K562 (cell line): ENCODE data around the gene SERPINH1. TPM values are rescaled to one million over a fixed set of nuclear protein-coding genes. Genes with fewer than 3 reads are reported as not detected.

Experiments
- CBX2 ChIP-seq: fragments of 200-600 bp; sonication (generic); IDR thresholded peaks from one replicate; pipeline ENCODE4 v1.6.1; 2012; ENCODE audit warnings: mild to moderate bottlenecking, low read length, inconsistent platforms; ENCODE audit not compliant: insufficient read depth, poor library complexity, severe bottlenecking
- COPS2 ChIP-seq: fragments of 450-650 bp; conservative IDR thresholded peaks from 2 replicates; pipeline ENCODE4 v1.6.1; 2016; ENCODE audit warnings: mild to moderate bottlenecking, moderate library complexity
- EHMT2 ChIP-seq: fragments of 450-650 bp; IDR thresholded peaks from 2 replicates; pipeline ENCODE4 v1.6.1; 2018; ENCODE audit warnings: antibody characterized with exemption
- GABPA ChIP-seq: fragments of 200-800 bp; sonication (Bioruptor generic); conservative IDR thresholded peaks from 2 replicates; pipeline ENCODE4 v1.6.1; 2016; ENCODE audit warnings: low read depth, missing genetic modification characterization, missing compliant biosample characterization
- NCOA1 ChIP-seq: fragments of 450-650 bp; IDR thresholded peaks from 2 replicates; pipeline ENCODE4 v1.6.1; 2016; ENCODE audit warnings: low read depth
- PTTG1 ChIP-seq: fragments of 450-650 bp; IDR thresholded peaks from 2 replicates; pipeline ENCODE4 v1.6.1; 2016; ENCODE audit warnings: low read depth, mild to moderate bottlenecking, missing genetic modification characterization, missing compliant biosample characterization
- SETDB1 ChIP-seq: IDR thresholded peaks from one replicate; pipeline ENCODE4 v1.6.1; 2012; ENCODE audit warnings: low read length, control low read depth, inconsistent platforms
- SMAD2 ChIP-seq: fragments of 150-350 bp; IDR thresholded peaks from 2 replicates; pipeline ENCODE4 v1.6.1; 2014; ENCODE audit warnings: low read depth, mild to moderate bottlenecking, low read length
- TSC22D4 ChIP-seq: fragments of 450-650 bp; IDR thresholded peaks from 2 replicates; pipeline ENCODE4 v1.6.1; 2016; ENCODE audit warnings: missing genetic modification characterization, missing biosample characterization, control low read depth
- ZNF12 ChIP-seq: sonication (generic); formaldehyde crosslinking; IDR thresholded peaks from 2 replicates; pipeline ENCODE4 v1.4.0; 2020; ENCODE audit warnings: mild to moderate bottlenecking, missing genetic modification reagents
- ZNF224 ChIP-seq: sonication (generic); formaldehyde crosslinking; IDR thresholded peaks from 2 replicates; pipeline ENCODE4 v1.8.0; 2022; ENCODE audit warnings: mild to moderate bottlenecking, missing genetic modification reagents
- polyA plus RNA-seq, 8 experiments: library from polyadenylated mRNA; depleted of rRNA in 4 of 8; stranded (reverse) in 5 of 8; unstranded in 3 of 8; fragments of >200 nt; fragmentation: Nextera tagmentation in 2 of 8; fragmentation: Illumina TruSeq in 1 of 8; extraction: Ambion mirVana in 2 of 8; extraction: Trizol in 1 of 8; gene quantifications; 2 replicates each; pipeline versions ENCODE4 v1.2.1 to v1.2.3, GENCODE V29; 2011 to 2014; ENCODE audit warnings: inconsistent platforms in 1 of 8, missing spikeins in 1 of 8
- total RNA-seq, 7 experiments: library from RNA; depleted of rRNA in 6 of 7; stranded (reverse); fragments of >200 nt in 6 of 7; fragmentation: Illumina TruSeq in 2 of 7; extraction: Trizol in 2 of 7; gene quantifications; 2 replicates each; pipeline versions ENCODE4 v1.2.1 to v1.2.3, GENCODE V29; 2011 to 2021; ENCODE audit warnings: low replicate concordance in 1 of 7
- TF ChIP-seq, protein P1 (sequence below): fragments of 200-800 bp; sonication (Bioruptor generic); IDR thresholded peaks from 2 replicates; pipeline ENCODE4 v1.6.1; 2016; ENCODE audit warnings: missing genetic modification characterization, missing compliant biosample characterization
- TF ChIP-seq, protein P2 (sequence below): fragments of 450-650 bp; formaldehyde crosslinking; IDR thresholded peaks from 2 replicates; pipeline ENCODE4 v1.4.0; 2020; ENCODE audit warnings: mild to moderate bottlenecking
- TF ChIP-seq, protein P3 (sequence below): sonication (generic); formaldehyde crosslinking; IDR thresholded peaks from 2 replicates; pipeline ENCODE4 v1.8.1; 2023; ENCODE audit warnings: missing genetic modification reagents, mild to moderate bottlenecking, borderline replicate concordance

SERPINH1 gene
- total and polyA plus RNA-seq, 9 of the 15 experiments (the other 6 are each of a cell fraction or from before 2014, with no cell fraction given) = 2.8 to 106 (median 67.9) TPM

DNA sequence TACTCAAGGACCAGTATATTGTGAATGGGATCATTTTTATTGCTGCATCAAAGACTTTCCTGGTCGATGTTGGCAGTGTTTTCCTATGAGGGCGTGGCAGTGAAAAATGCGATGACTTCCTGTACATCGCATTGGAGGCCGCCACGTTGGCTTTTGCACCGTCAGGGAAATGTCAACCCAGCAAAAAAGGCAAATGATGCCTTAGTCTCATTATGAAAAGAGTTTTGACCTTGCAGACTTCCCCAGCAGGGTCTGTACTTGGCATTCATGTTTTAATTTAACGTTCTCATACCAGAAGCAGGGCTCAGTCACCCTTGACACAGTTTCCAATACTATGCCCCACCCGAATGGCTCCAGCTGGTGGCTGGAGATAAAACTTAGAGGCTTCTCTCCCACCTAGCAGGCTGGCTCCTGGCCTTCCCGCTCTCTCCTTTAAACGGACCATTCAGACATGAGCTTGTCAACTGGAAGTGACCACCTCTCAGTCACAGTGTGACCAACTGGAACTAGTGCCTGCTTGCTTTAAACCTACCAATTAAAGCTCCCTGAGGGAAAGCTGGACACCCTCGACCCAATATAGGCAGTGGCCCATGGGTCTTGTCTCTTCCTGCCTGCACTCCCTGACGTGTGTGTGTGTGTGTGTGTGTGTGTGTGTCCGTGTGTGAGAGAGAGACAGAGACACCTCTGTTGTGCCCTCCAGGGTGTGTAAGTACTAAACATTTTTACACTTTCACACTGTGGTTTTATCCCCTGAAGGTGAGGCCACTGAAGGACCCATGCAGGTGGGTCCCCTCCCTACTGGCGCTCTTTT, 27.6 kb upstream of the SERPINH1 start (continued):
- TF ChIP-seq, protein P1, sequence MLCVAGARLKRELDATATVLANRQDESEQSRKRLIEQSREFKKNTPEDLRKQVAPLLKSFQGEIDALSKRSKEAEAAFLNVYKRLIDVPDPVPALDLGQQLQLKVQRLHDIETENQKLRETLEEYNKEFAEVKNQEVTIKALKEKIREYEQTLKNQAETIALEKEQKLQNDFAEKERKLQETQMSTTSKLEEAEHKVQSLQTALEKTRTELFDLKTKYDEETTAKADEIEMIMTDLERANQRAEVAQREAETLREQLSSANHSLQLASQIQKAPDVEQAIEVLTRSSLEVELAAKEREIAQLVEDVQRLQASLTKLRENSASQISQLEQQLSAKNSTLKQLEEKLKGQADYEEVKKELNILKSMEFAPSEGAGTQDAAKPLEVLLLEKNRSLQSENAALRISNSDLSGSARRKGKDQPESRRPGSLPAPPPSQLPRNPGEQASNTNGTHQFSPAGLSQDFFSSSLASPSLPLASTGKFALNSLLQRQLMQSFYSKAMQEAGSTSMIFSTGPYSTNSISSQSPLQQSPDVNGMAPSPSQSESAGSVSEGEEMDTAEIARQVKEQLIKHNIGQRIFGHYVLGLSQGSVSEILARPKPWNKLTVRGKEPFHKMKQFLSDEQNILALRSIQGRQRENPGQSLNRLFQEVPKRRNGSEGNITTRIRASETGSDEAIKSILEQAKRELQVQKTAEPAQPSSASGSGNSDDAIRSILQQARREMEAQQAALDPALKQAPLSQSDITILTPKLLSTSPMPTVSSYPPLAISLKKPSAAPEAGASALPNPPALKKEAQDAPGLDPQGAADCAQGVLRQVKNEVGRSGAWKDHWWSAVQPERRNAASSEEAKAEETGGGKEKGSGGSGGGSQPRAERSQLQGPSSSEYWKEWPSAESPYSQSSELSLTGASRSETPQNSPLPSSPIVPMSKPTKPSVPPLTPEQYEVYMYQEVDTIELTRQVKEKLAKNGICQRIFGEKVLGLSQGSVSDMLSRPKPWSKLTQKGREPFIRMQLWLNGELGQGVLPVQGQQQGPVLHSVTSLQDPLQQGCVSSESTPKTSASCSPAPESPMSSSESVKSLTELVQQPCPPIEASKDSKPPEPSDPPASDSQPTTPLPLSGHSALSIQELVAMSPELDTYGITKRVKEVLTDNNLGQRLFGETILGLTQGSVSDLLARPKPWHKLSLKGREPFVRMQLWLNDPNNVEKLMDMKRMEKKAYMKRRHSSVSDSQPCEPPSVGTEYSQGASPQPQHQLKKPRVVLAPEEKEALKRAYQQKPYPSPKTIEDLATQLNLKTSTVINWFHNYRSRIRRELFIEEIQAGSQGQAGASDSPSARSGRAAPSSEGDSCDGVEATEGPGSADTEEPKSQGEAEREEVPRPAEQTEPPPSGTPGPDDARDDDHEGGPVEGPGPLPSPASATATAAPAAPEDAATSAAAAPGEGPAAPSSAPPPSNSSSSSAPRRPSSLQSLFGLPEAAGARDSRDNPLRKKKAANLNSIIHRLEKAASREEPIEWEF (CRISPR knock-in tag) = 0 out of 2 replicates have a peak, but pooled peaks have one; percentile 30
- TF ChIP-seq ZNF12 (CRISPR knock-in tag) (0 out of 2 replicates have a peak, but pooled peaks have one; percentile 28), ZNF224 (no peak), PTTG1 (tag) (0 out of 2 replicates have a peak, but pooled peaks have one; percentile 16), NCOA1 (peak; percentile 76), SETDB1 (no peak), EHMT2 (peak; percentile 74), COPS2 (no peak), SMAD2 (no peak), TSC22D4 (no peak), CBX2 (no peak), GABPA (tag) (peak; percentile 57)
- TF ChIP-seq, protein P2, sequence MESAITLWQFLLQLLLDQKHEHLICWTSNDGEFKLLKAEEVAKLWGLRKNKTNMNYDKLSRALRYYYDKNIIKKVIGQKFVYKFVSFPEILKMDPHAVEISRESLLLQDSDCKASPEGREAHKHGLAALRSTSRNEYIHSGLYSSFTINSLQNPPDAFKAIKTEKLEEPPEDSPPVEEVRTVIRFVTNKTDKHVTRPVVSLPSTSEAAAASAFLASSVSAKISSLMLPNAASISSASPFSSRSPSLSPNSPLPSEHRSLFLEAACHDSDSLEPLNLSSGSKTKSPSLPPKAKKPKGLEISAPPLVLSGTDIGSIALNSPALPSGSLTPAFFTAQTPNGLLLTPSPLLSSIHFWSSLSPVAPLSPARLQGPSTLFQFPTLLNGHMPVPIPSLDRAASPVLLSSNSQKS (CRISPR knock-in tag) = no peak
- TF ChIP-seq, protein P3, sequence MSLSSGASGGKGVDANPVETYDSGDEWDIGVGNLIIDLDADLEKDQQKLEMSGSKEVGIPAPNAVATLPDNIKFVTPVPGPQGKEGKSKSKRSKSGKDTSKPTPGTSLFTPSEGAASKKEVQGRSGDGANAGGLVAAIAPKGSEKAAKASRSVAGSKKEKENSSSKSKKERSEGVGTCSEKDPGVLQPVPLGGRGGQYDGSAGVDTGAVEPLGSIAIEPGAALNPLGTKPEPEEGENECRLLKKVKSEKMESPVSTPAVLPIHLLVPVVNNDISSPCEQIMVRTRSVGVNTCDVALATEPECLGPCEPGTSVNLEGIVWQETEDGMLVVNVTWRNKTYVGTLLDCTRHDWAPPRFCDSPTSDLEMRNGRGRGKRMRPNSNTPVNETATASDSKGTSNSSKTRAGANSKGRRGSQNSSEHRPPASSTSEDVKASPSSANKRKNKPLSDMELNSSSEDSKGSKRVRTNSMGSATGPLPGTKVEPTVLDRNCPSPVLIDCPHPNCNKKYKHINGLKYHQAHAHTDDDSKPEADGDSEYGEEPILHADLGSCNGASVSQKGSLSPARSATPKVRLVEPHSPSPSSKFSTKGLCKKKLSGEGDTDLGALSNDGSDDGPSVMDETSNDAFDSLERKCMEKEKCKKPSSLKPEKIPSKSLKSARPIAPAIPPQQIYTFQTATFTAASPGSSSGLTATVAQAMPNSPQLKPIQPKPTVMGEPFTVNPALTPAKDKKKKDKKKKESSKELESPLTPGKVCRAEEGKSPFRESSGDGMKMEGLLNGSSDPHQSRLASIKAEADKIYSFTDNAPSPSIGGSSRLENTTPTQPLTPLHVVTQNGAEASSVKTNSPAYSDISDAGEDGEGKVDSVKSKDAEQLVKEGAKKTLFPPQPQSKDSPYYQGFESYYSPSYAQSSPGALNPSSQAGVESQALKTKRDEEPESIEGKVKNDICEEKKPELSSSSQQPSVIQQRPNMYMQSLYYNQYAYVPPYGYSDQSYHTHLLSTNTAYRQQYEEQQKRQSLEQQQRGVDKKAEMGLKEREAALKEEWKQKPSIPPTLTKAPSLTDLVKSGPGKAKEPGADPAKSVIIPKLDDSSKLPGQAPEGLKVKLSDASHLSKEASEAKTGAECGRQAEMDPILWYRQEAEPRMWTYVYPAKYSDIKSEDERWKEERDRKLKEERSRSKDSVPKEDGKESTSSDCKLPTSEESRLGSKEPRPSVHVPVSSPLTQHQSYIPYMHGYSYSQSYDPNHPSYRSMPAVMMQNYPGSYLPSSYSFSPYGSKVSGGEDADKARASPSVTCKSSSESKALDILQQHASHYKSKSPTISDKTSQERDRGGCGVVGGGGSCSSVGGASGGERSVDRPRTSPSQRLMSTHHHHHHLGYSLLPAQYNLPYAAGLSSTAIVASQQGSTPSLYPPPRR (CRISPR knock-in tag) = peak; percentile 19; the same call in 1 of the 2 replicates
